H9 (cell line): ENCODE measurements around the gene CCDC88C. TPM values are rescaled to one million over a fixed set of nuclear protein-coding genes. Genes with fewer than 3 reads are reported as not detected.

ENCODE experiments used
- DNase-seq: peaks from one replicate; pipeline ENCODE4 v3.0.0-alpha.2; 2017
- H2AFZ ChIP-seq: one replicate; pipeline ENCODE4 v1.6.1; 2013; ENCODE audit warnings: mild to moderate bottlenecking, low read length, control low read depth, moderate library complexity
- H2AK5ac ChIP-seq: 2 replicates; pipeline ENCODE4 v1.6.1; 2013; ENCODE audit warnings: low read length, control low read depth, mixed read lengths; ENCODE audit not compliant: insufficient read length
- H2BK120ac ChIP-seq: one replicate; pipeline ENCODE4 v1.6.1; 2013; ENCODE audit warnings: low read depth, mild to moderate bottlenecking, low read length, control low read depth, inconsistent platforms; ENCODE audit not compliant: poor library complexity, severe bottlenecking
- H2BK12ac ChIP-seq: 2 replicates; pipeline ENCODE4 v1.6.1; 2013; ENCODE audit warnings: low read length, control low read depth, mixed read lengths, low read depth; ENCODE audit not compliant: insufficient read length
- H2BK15ac ChIP-seq: 2 replicates; pipeline ENCODE4 v1.6.1; 2013; ENCODE audit warnings: low read depth, low read length, control low read depth
- H2BK20ac ChIP-seq: one replicate; pipeline ENCODE4 v1.6.1; 2013; ENCODE audit warnings: low read depth, mild to moderate bottlenecking, low read length, control low read depth, inconsistent platforms; ENCODE audit not compliant: poor library complexity, severe bottlenecking
- H2BK5ac ChIP-seq: 2 replicates; pipeline ENCODE4 v1.6.1; 2013; ENCODE audit warnings: low read length, control low read depth, mixed read lengths; ENCODE audit not compliant: insufficient read length
- H3K14ac ChIP-seq: 2 replicates; pipeline ENCODE4 v1.6.1; 2013; ENCODE audit warnings: low read length, control low read depth; ENCODE audit not compliant: insufficient read depth
- H3K18ac ChIP-seq: 2 replicates; pipeline ENCODE4 v1.6.1; 2013; ENCODE audit warnings: low read depth, mild to moderate bottlenecking, mixed read lengths, low read length, control low read depth; ENCODE audit not compliant: insufficient read length
- H3K23ac ChIP-seq: 2 replicates; pipeline ENCODE4 v1.6.1; 2013; ENCODE audit warnings: low read length, control low read depth, mixed read lengths, low read depth; ENCODE audit not compliant: insufficient read length
- H3K23me2 ChIP-seq: 2 replicates; pipeline ENCODE4 v1.6.1; 2013; ENCODE audit warnings: low read depth, mild to moderate bottlenecking, mixed read lengths, low read length, control low read depth; ENCODE audit not compliant: insufficient read length, poor library complexity, severe bottlenecking
- H3K27ac ChIP-seq: 2 replicates; pipeline ENCODE4 v1.5.1; 2013; ENCODE audit warnings: low read length, control low read depth, mixed read lengths, low read depth; ENCODE audit not compliant: insufficient read length
- H3K27me3 ChIP-seq: 2 replicates; pipeline ENCODE4 v1.6.1; 2013; ENCODE audit warnings: low read length, control low read depth, inconsistent platforms; ENCODE audit not compliant: insufficient read depth
- H3K4ac ChIP-seq: 2 replicates; pipeline ENCODE4 v1.6.1; 2013; ENCODE audit warnings: low read depth, mild to moderate bottlenecking, control low read depth, inconsistent platforms, low read length, moderate library complexity
- H3K4me1 ChIP-seq: 2 replicates; pipeline ENCODE4 v1.6.1; 2013; ENCODE audit warnings: low read length, control low read depth, inconsistent platforms; ENCODE audit not compliant: insufficient read depth
- H3K4me2 ChIP-seq: 2 replicates; pipeline ENCODE4 v1.6.1; 2013; ENCODE audit warnings: low read length, control low read depth, mixed read lengths; ENCODE audit not compliant: insufficient read length, insufficient read depth
- H3K56ac ChIP-seq: 2 replicates; pipeline ENCODE4 v1.6.1; 2013; ENCODE audit warnings: low read depth, mild to moderate bottlenecking, mixed read lengths, low read length, control low read depth; ENCODE audit not compliant: insufficient read length
- H3K79me1 ChIP-seq: 2 replicates; pipeline ENCODE4 v1.6.1; 2013; ENCODE audit warnings: low read depth, mild to moderate bottlenecking, moderate library complexity, low read length, control low read depth, inconsistent platforms; ENCODE audit not compliant: insufficient read depth, poor library complexity, severe bottlenecking
- H3K79me2 ChIP-seq: 2 replicates; pipeline ENCODE4 v1.6.1; 2013; ENCODE audit warnings: low read length, control low read depth, inconsistent platforms; ENCODE audit not compliant: insufficient read depth
- H3K9ac ChIP-seq: 2 replicates; pipeline ENCODE4 v1.6.1; 2013; ENCODE audit warnings: low read length, control low read depth, mixed read lengths; ENCODE audit not compliant: insufficient read length; ENCODE audit errors: extremely low read depth
- H3K9me3 ChIP-seq: one replicate; pipeline ENCODE4 v1.6.1; 2013; ENCODE audit warnings: low read depth, low read length, inconsistent platforms; ENCODE audit not compliant: control insufficient read depth
- H3T11ph ChIP-seq: one replicate; pipeline ENCODE4 v1.6.1; 2013; ENCODE audit warnings: mild to moderate bottlenecking, low read length, control low read depth, inconsistent platforms
- H4K20me1 ChIP-seq: one replicate; pipeline ENCODE4 v1.6.1; 2013; ENCODE audit not compliant: control insufficient read depth, insufficient read length, insufficient read depth
- H4K5ac ChIP-seq: 2 replicates; pipeline ENCODE4 v1.6.1; 2013; ENCODE audit warnings: low read depth, mild to moderate bottlenecking, mixed read lengths, low read length, control low read depth; ENCODE audit not compliant: insufficient read length
- H4K8ac ChIP-seq: replicated peaks from 2 replicates; pipeline ENCODE4 v1.6.1; 2013; ENCODE audit warnings: low read length, control low read depth, mixed read lengths, low read depth; ENCODE audit not compliant: insufficient read length
- H4K91ac ChIP-seq: 2 replicates; pipeline ENCODE4 v1.6.1; 2013; ENCODE audit warnings: low read depth, mild to moderate bottlenecking, moderate library complexity, mixed read lengths, low read length, control low read depth; ENCODE audit not compliant: insufficient read length
- H3K27ac Mint-ChIP-seq, 3 experiments: 2 replicates in 2 of 3; 3 replicates in 1 of 3; pipeline ENCODE4 v1.8.0; 2020 to 2021; ENCODE audit warnings: mixed read lengths in 3 of 3, mild to moderate bottlenecking in 1 of 3, moderate library complexity in 1 of 3
- H3K27me3 Mint-ChIP-seq: 2 replicates; pipeline ENCODE4 v1.8.0; 2021; ENCODE audit warnings: low read depth, mild to moderate bottlenecking, moderate library complexity, mixed read lengths
- H3K36me3 Mint-ChIP-seq, 3 experiments: 2 replicates in 2 of 3; 3 replicates in 1 of 3; pipeline ENCODE4 v1.8.0; 2020 to 2021; ENCODE audit warnings: low read depth in 3 of 3, mixed read lengths in 3 of 3; ENCODE audit not compliant: insufficient read depth in 1 of 3
- H3K4me1 Mint-ChIP-seq, 2 experiments: 2 replicates each; pipeline ENCODE4 v1.8.0; 2020; ENCODE audit warnings: mixed read lengths in 2 of 2
- H3K4me3 Mint-ChIP-seq, 2 experiments: 2 replicates in 1 of 2; 3 replicates in 1 of 2; pipeline ENCODE4 v1.8.0; 2020 to 2021; ENCODE audit warnings: mild to moderate bottlenecking in 2 of 2, mixed read lengths in 2 of 2, moderate library complexity in 1 of 2
- H3K9me3 Mint-ChIP-seq, 2 experiments: 2 replicates in 1 of 2; 3 replicates in 1 of 2; pipeline ENCODE4 v1.8.0; 2020; ENCODE audit warnings: mild to moderate bottlenecking in 2 of 2, mixed read lengths in 2 of 2, moderate library complexity in 1 of 2
- WGBS: extraction: QIAGEN DNeasy Blood & Tissue Kit; methylation state at CpG from one replicate; pipeline ENCODE4 v1.1.7; 2013; ENCODE audit warnings: missing lambda C conversion rate, low lambda C conversion rate, mixed read lengths; ENCODE audit not compliant: insufficient read length; ENCODE audit errors: extremely low coverage; 5-methylcytosine and 5-hydroxymethylcytosine counted together
- total RNA-seq: library from RNA; stranded (reverse); gene quantifications from 2 replicates; pipeline ENCODE4 v1.2.1, GENCODE V29; 2021
- TF ChIP-seq, protein P1 (sequence below): fragments of 200-600 bp; sonication (generic); conservative IDR thresholded peaks from 3 replicates; pipeline ENCODE4 v1.8.0; 2021; ENCODE audit warnings: antibody characterized with exemption, mild to moderate bottlenecking

The CCDC88C gene
- total RNA-seq, 1 experiment from 2014 or later: 52.4 TPM

DNA sequence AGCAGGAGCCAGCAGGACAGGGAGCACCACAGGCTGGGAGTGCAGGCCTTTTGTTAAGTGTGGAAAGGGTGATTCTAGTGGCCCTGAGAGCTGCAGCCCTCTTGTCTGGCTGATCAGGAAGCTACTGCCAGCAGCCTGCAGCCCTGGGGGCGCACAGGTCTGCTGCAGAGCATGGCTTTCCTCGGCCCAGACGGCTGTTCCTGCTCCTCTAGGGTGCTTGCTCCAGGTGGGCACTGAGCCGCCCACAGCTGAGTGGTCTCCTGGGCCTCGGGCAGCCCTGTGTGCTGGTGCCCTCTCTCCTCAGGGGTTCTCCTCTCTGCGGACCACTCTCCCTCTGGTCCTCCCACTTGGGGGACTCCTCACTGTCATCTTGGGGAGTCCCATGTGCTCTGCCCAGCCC is 18.9 kb downstream of the CCDC88C start:
- peak; percentile 44 for DNase-seq
- Histone ChIP-seq H3K23ac (no peak overlapping the region), H3K27ac (no peak overlapping the region)

More for the DNA sequence above, 18.9 kb downstream of the CCDC88C start:
- Histone ChIP-seq H2AK5ac (no peak overlapping the region), H2BK12ac (no peak overlapping the region), H3K79me2 (peaks cover 8% of the 10 kb centered on the region; the same call in 1 of the 2 replicates), H3T11ph (no peak overlapping the region), H3K79me1 (peaks cover 3% of the 10 kb centered on the region), H4K91ac (no peak overlapping the region), H2BK20ac (no peak overlapping the region), H3K23me2 (peaks cover 3% of the 10 kb centered on the region), H3K14ac (no peak overlapping the region), H2BK120ac (no peak overlapping the region), H3K9ac (no peak overlapping the region), H2BK15ac (no peak overlapping the region), H4K20me1 (no peaks in the 10 kb centered on the region), H3K4ac (no peak overlapping the region), H3K4me2 (no peak overlapping the region), H3K9me3 (no peaks in the 10 kb centered on the region), H3K56ac (no peak overlapping the region), H3K27me3 (no peaks in the 10 kb centered on the region), H2BK5ac (no peak overlapping the region), H4K8ac (no peak overlapping the region), H2AFZ (no peak overlapping the region), H3K4me1 (peaks cover 35% of the 10 kb centered on the region), H3K18ac (no peak overlapping the region), H4K5ac (no peak overlapping the region)
- WGBS: no CpG with 5 or more reads among the region's 6 CpGs
- TF ChIP-seq, protein P1, sequence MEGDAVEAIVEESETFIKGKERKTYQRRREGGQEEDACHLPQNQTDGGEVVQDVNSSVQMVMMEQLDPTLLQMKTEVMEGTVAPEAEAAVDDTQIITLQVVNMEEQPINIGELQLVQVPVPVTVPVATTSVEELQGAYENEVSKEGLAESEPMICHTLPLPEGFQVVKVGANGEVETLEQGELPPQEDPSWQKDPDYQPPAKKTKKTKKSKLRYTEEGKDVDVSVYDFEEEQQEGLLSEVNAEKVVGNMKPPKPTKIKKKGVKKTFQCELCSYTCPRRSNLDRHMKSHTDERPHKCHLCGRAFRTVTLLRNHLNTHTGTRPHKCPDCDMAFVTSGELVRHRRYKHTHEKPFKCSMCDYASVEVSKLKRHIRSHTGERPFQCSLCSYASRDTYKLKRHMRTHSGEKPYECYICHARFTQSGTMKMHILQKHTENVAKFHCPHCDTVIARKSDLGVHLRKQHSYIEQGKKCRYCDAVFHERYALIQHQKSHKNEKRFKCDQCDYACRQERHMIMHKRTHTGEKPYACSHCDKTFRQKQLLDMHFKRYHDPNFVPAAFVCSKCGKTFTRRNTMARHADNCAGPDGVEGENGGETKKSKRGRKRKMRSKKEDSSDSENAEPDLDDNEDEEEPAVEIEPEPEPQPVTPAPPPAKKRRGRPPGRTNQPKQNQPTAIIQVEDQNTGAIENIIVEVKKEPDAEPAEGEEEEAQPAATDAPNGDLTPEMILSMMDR: no peak
- no peaks in the 10 kb centered on the region for H3K27me3 Mint-ChIP-seq
- H3K27ac Mint-ChIP-seq: peak overlapping the region in 2 of 3 experiments; percentile 90 to 92; a peak in 4 of 7 replicates
- no peaks in the 10 kb centered on the region; a peak in 1 of 5 replicates for H3K9me3 Mint-ChIP-seq
- peaks cover 72 to 73% of the 10 kb centered on the region in 2 experiments for H3K4me1 Mint-ChIP-seq
- H3K4me3 Mint-ChIP-seq: no peak overlapping the region
- H3K36me3 Mint-ChIP-seq: peaks cover 4 to 9% (median 7%) of the 10 kb centered on the region in 3 experiments; a peak in 6 of 7 replicates
